Right lobe of liver (tissue), 4 donors: ENCODE measurements around the gene UGT1A10.

Source experiments
- CTCF ChIP-seq, 4 donors: fragments of 200-600 bp in 3 of 4; fragments of 450-650 bp in 1 of 4; IDR thresholded peaks; one replicate each; pipeline versions ENCODE4 v1.5.1 to v1.8.0; 2016 to 2022; ENCODE audit warnings: antibody characterized with exemption in 4 of 4, mild to moderate bottlenecking in 2 of 4
- POLR2A ChIP-seq: fragments of 450-650 bp; IDR thresholded peaks from one replicate; pipeline ENCODE4 v1.6.1; 2017; ENCODE audit warnings: antibody characterized with exemption, mild to moderate bottlenecking
- donor health status: DM: no; HTN: no; CAD: no.
- donor health status: DM: no; HTN: no; CAD: no.
- donor health status: DM: no; HTN: yes; CAD: no.

- no peak for TF ChIP-seq CTCF (IDR thresholded peaks at IDR 0.05)
- TF ChIP-seq POLR2A: no peak
Measured at GRCh38 chr2:233802132-233802815, 166.0 kb downstream of the UGT1A10 start.
